ENCODE measurements around the gene CEACAM1.

DNA sequence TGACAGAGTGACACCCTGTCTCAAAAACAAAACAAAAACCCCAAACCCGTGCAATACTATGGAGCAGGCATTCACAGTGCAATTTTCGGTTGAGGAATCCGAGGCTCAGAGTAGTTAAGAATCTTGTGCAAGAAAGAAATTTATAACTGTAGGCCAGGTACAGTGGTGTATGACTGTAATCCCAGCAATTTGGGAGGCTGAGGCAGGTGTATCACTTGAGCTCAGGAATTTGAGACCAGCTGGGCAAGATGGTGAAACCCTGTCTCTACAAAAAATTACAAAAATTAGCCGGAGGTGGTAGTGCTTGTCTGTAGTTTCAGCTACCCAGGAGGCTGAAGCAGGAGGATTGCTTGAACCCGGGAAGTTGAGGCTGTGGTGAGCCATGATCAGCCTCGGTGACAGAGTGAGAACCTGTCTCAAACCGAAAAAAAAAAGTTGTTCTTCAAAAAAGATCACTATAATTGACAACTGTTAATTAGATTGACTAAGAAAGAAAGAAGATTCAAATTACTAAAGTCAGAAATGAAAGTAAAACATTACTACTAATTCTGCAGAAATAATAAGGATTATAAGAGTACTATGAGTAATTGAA, 12.9 kb downstream of the CEACAM1 start:
- TF ChIP-seq, protein P1, sequence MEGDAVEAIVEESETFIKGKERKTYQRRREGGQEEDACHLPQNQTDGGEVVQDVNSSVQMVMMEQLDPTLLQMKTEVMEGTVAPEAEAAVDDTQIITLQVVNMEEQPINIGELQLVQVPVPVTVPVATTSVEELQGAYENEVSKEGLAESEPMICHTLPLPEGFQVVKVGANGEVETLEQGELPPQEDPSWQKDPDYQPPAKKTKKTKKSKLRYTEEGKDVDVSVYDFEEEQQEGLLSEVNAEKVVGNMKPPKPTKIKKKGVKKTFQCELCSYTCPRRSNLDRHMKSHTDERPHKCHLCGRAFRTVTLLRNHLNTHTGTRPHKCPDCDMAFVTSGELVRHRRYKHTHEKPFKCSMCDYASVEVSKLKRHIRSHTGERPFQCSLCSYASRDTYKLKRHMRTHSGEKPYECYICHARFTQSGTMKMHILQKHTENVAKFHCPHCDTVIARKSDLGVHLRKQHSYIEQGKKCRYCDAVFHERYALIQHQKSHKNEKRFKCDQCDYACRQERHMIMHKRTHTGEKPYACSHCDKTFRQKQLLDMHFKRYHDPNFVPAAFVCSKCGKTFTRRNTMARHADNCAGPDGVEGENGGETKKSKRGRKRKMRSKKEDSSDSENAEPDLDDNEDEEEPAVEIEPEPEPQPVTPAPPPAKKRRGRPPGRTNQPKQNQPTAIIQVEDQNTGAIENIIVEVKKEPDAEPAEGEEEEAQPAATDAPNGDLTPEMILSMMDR (conservative IDR thresholded peaks at IDR 0.05; ENCODE audit: low read depth in 2 of 2): no peak
- TF ChIP-seq CREB1 (CRISPR knock-in tag; IDR thresholded peaks at IDR 0.05; ENCODE audit: low read depth) (no peak), EZH2phosphoT487 (IDR thresholded peaks at IDR 0.05; ENCODE audit: unreplicated experiment) (no peak)

Data from GM23338 (cell line).